NB4 (cell line): ENCODE results near the gene PDE6B.

Source experiments
- POLR2A ChIP-seq: IDR thresholded peaks from 2 replicates; pipeline ENCODE4 v1.6.1; 2011; ENCODE audit warnings: mild to moderate bottlenecking; ENCODE audit not compliant: insufficient read length; ENCODE audit errors: extremely low read depth
- TF ChIP-seq, protein P1 (sequence below): IDR thresholded peaks from 2 replicates; pipeline ENCODE4 v1.6.1; 2011; ENCODE audit warnings: low read depth, low read length

DNA sequence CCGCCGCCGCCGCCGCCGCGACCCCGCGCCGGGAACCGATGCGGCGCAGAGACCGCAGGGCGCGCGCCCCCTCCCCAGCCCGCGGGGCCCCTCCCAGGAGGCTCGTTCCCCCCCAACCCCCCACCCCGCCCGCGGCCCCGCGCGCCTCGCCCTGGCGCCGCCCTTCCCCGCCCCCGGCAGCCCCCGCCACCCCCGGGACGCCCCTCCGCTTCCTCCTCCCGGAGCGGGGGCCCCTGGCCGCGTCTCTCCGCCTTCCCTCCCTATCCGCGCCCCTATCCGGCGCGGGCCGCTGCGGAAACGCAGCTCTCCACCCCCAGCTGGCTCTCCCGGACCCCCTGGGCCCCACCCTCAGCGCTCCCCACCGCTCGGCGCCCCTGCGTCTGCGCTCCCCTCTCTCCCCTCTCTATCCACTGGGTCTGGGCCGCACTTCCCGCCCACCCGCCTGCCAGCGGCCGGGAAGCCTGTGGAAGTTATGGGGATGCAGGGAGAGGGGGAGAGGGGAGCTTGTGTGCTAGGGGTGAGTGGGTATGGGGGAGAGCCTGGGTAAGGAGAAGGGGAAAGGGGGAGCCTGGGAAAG, 49.0 kb upstream of the PDE6B start, which contains the start of gene TMEM271:
- TF ChIP-seq POLR2A, result no peak
- TF ChIP-seq, protein P1, sequence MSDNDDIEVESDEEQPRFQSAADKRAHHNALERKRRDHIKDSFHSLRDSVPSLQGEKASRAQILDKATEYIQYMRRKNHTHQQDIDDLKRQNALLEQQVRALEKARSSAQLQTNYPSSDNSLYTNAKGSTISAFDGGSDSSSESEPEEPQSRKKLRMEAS, result no peak
